ENCODE results near the gene CNGA1.

DNA sequence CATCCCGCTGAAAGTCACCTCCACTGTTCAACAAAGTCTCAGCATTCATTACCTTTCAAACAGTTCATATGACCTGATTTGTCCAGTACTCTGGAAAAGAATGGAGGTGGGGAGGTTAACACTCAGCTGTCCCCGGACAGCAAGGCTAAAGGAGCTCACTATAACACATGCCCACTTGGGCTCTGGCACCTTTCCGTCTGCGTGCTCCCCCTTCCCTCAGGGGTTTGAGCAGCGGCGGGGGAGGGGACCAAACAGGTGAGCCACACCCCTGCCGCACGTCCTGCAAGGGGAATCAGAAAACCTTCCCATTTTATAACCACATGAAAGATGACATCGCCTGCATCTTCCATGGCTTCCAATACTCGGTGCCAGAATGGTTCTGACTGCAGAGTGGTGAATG, 62.2 kb downstream of the CNGA1 start:
- TF ChIP-seq CTCF (IDR thresholded peaks at IDR 0.05) (no peak), ZFX (IDR thresholded peaks at IDR 0.05; ENCODE audit: borderline replicate concordance) (no peak)
